GM23248 (cell line): ENCODE results near the gene HOXB3.

Experiments
- EZH2 ChIP-seq: fragments of 200-600 bp; sonication (generic); IDR thresholded peaks from 2 replicates; pipeline ENCODE4 v1.6.1; 2018; ENCODE audit warnings: antibody characterized with exemption, mild to moderate bottlenecking; ENCODE audit not compliant: insufficient read depth, poor library complexity, severe bottlenecking
- EZH2phosphoT487 ChIP-seq: fragments of 200-600 bp; sonication (generic); IDR thresholded peaks from 2 replicates; pipeline ENCODE4 v1.6.1; 2018; ENCODE audit warnings: antibody characterized with exemption, moderate library complexity, mild to moderate bottlenecking, low read depth; ENCODE audit not compliant: insufficient read depth

- TF ChIP-seq EZH2, result no peak
- no peak; the same call in 1 of the 2 replicates for TF ChIP-seq EZH2phosphoT487
Observed at GRCh38 chr17:48618256-48618896, 28.3 kb upstream of the HOXB3 start.
